Heart left ventricle (tissue), 13 donors: ENCODE data around the gene HPSE2.

Experiments used
- CTCF ChIP-seq, 12 donors: fragments of 200-600 bp; sonication (generic) in 4 of 12; IDR thresholded peaks; one replicate each; pipeline versions ENCODE4 v1.5.0 to v1.8.0; 2018 to 2022; ENCODE audit warnings: antibody characterized with exemption in 12 of 12, mild to moderate bottlenecking in 5 of 12
- POLR2A ChIP-seq, 2 donors: fragments of 450-650 bp; IDR thresholded peaks; one replicate each; pipeline ENCODE4 v1.6.1; 2017; ENCODE audit warnings: antibody characterized with exemption in 2 of 2, mild to moderate bottlenecking in 2 of 2, moderate library complexity in 2 of 2
- donor health status: ischemic (EF 13 %, LVEDD 7.1; RV severe dilation, severe dysfunction).
- donor health status: DM: no; HTN: yes; CAD: no.
- donor health status: DM: no; HTN: no; CAD: no.
- donor health status: ischemic (EF 25% LVEDD 6.9; RV normal size, moderate dysfunction).
- donor health status: ischemic (EF 25% LVEDD 5.7; RV mildly dilated, moderate dysfunction).
- donor health status: ischemic (EF 35%, LVEDD 5.7; RV mildly dilated, moderate dysfunction).
- donor health status: nonischemic (EF 11% LVEDD 7.7; RV severe dilation, severe dysfunction).
- donor health status: DM: yes; HTN: yes; CAD: no.
- donor health status: PGD.
- donor health status: ischemic (EF 29% LVEDD 5.4; RV normal size, mild dysfunction).
- donor health status: nonischemic (EF 23%, LVEDD 6.1; RV moderate dilation, normal function).

- TF ChIP-seq POLR2A (IDR thresholded peaks at IDR 0.05) (no peak), CTCF (IDR thresholded peaks at IDR 0.05) (no peak)
These were observed 150.3 kb downstream of the HPSE2 start for GRCh38 chr10:99085358-99085757.
